ENCODE results near the gene SEL1L3.

The SEL1L3 gene

DNA sequence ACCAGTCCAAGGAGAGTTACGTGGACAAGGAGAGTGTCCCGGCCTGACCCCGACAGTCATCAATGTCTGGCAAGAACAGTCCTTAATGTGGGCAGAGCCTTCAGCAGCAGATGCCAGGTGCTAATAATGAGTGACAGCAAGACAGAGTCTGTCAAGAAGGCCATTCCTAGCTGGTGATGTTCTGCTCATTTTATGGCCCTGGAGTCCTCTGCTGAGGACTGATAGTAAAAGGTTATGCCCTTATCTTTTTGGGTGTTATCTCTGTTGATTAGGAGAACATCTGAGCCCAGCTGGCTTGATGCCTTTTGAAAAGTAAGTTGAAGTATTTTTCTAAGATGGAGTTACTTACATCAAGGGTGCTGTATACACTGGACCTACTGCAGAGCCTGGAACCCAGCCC is 139.8 kb downstream of the SEL1L3 start:
- TF ChIP-seq, protein P1, sequence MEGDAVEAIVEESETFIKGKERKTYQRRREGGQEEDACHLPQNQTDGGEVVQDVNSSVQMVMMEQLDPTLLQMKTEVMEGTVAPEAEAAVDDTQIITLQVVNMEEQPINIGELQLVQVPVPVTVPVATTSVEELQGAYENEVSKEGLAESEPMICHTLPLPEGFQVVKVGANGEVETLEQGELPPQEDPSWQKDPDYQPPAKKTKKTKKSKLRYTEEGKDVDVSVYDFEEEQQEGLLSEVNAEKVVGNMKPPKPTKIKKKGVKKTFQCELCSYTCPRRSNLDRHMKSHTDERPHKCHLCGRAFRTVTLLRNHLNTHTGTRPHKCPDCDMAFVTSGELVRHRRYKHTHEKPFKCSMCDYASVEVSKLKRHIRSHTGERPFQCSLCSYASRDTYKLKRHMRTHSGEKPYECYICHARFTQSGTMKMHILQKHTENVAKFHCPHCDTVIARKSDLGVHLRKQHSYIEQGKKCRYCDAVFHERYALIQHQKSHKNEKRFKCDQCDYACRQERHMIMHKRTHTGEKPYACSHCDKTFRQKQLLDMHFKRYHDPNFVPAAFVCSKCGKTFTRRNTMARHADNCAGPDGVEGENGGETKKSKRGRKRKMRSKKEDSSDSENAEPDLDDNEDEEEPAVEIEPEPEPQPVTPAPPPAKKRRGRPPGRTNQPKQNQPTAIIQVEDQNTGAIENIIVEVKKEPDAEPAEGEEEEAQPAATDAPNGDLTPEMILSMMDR (IDR thresholded peaks at IDR 0.05; ENCODE audit: borderline replicate concordance, control extremely low read depth, extremely low read depth, insufficient read depth, missing control alignments): no peak
- in situ Hi-C loops (cut with MboI; ENCODE audit: low sequenced_read_pairs, unreplicated experiment): no loop called here
- no peak for DNase-seq (ENCODE audit: low spot score)

- TF ChIP-seq, protein P1 (IDR thresholded peaks at IDR 0.05; ENCODE audit: borderline replicate concordance, control extremely low read depth, extremely low read depth, insufficient read depth, missing control alignments): no peak
- in situ Hi-C loops (cut with MboI; ENCODE audit: low sequenced_read_pairs, unreplicated experiment): no loop called here
- DNase-seq (ENCODE audit: low spot score): no peak
Measured at GRCh38 chr4:25713812-25714211, 149.0 kb downstream of the SEL1L3 start.

- in situ Hi-C loops (cut with MboI; ENCODE audit: low sequenced_read_pairs, unreplicated experiment): no loop called here
- TF ChIP-seq, protein P1 (IDR thresholded peaks at IDR 0.05; ENCODE audit: borderline replicate concordance, control extremely low read depth, extremely low read depth, insufficient read depth, missing control alignments): no peak
- no peak for DNase-seq (ENCODE audit: low spot score)
Measured at GRCh38 chr4:25712611-25713010, 150.2 kb downstream of the SEL1L3 start.

DNA sequence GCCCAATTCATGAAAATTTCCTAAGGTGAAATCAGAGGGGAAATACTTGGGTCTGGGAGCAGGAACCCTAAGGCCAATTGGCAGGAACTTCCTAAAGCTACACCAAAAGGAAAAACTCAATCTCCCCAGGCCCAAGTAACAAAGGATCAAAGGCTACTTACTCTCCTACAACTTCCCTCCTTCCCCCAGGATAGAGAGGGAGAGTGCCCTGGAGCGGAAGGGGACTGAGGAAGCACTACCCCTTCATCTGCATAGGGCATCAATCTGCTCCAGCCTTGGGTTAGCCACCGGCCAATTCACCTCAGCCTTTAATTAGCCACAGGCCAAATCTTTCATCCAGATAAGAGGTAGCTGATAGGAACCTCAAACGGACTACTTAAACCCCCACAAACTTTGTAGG is 152.2 kb downstream of the SEL1L3 start:
- in situ Hi-C loops (cut with MboI; ENCODE audit: low sequenced_read_pairs, unreplicated experiment): no loop called here
- TF ChIP-seq, protein P1 (IDR thresholded peaks at IDR 0.05; ENCODE audit: borderline replicate concordance, control extremely low read depth, extremely low read depth, insufficient read depth, missing control alignments): no peak
- no peak for DNase-seq (ENCODE audit: low spot score)

DNA sequence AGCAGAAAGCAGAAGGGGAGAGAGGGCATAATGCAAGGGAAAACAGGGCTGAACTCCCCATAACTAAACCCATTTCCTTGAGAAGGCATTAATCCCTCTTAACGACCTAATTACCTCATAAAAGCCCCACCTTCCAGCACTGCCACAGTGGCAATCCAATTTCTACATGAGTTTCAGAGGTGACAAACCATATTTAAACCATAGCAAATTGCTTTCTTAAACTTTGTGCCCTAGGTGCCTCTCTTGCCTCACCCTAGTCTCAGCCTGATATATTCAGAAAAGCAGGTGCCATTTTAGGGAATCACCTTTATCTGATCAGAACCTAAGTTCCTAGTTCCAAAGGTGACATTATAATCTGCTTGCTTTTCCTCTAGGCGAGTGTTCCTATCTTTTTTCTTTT is 158.3 kb downstream of the SEL1L3 start:
- TF ChIP-seq, protein P1 (IDR thresholded peaks at IDR 0.05; ENCODE audit: borderline replicate concordance, control extremely low read depth, extremely low read depth, insufficient read depth, missing control alignments): no peak
- in situ Hi-C loops (cut with MboI; ENCODE audit: low sequenced_read_pairs, unreplicated experiment): no loop called here
- DNase-seq (ENCODE audit: low spot score): no peak

- DNase-seq (ENCODE audit: low spot score): no peak
- TF ChIP-seq, protein P1 (IDR thresholded peaks at IDR 0.05; ENCODE audit: borderline replicate concordance, control extremely low read depth, extremely low read depth, insufficient read depth, missing control alignments): no peak
- in situ Hi-C loops (cut with MboI; ENCODE audit: low sequenced_read_pairs, unreplicated experiment): no loop called here
Measured at GRCh38 chr4:25703731-25704388, 158.9 kb downstream of the SEL1L3 start.
